Mucosa of gallbladder (tissue), 1 donor: ENCODE measurements around the gene BLNK. TPM values are rescaled to one million over a fixed set of nuclear protein-coding genes. Genes with fewer than 3 reads are reported as not detected.

Source experiments
- DNase-seq: peaks from one replicate; pipeline ENCODE4 v3.0.0-alpha.2; 2020; ENCODE audit warnings: low spot score
- total RNA-seq: library from RNA; stranded (reverse); gene quantifications from one replicate; pipeline ENCODE4 v1.2.1, GENCODE V29; 2021
- donor health status: DM: no; HTN: no; CAD: no.

The BLNK gene
- total RNA-seq, 1 donor from 2014 or later, result 43.9 TPM

- no peak for DNase-seq
Observed at GRCh38 chr10:96288151-96288621, 16.8 kb upstream of the BLNK start.

DNA sequence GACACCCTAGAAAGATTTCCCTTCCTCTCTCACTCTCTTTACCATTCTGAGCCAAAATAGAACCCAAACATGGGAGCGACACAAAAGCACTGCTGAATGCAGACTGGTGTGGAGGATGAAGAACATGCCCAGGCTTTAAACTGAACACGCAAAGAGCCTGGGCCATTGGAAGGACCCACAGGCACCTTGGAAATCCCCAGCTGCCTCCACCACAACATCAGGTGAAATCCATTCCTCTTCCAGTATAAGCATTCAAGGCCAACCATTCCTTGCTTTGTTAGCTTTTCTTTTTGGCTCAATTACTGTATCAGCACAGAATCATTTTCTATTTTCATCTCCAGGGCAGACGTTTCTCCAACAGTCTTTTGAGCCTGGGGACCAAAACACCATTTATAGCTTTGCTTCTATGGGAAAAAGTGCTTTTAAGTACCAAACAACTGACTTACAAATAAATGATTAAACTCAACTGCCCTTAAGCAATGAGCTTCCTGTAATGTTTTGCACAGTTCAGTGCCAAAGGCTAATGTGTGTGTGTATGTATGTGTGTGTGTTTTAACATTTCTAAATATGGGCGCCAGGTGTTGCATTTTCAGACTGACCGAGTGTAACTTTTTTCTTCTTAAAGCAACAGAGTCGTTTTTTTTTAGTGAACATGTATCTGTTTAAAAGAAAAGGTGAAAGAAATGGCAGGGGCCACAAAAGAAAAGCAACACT is 16.2 kb upstream of the BLNK start:
- peak; percentile 58 for DNase-seq

GRCh38 chr10:96285331-96285752 is 14.0 kb upstream of the BLNK start:
- DNase-seq, result no peak

DNA sequence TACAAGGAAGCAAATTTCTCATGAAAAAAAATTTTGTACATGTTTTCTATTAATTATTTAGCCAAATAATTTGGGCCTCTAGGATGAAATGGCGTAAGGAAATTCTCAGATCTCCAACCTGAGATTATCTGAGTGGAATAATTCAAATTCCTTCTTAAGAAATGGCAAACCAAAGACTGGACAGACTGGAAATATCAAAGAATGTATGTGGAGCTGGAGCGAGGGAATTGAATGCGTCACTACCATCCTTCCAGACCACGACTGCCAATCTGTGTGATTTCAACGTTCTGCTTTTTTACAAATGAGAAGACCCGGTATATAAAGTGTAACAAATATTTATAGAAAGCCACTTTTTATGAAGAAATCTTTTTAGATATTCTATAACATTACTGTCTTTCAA is 12.4 kb upstream of the BLNK start:
- no peak for DNase-seq

- DNase-seq, result no peak
Observed at GRCh38 chr10:96283351-96283750, 12.0 kb upstream of the BLNK start.

DNA sequence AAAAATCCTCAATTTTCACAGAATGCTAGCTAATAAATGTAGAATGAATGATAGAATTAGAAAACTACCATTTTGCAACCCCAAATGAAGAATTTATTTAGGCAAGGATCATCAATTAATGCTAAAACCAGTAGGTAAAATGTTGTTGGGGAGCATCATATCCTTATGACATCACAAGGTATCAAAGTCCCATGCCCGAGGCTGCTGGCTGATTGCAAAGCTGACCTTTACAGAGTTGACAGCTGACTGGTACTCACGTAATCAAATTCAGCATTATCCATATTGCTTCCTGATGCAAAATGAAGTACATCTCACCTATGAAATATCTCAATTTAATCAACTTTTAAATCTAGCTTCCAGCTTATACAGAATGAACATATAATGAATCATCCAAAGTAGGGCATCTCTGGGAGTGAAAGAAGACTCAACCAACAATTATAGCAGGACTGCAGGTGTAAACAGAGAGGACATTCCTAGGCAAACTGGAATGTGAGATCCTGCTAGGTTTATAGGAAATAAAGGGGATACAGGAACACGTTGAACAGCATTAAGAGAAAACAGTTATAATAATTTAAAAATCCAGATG is 10.2 kb upstream of the BLNK start:
- no peak for DNase-seq

- no peak for DNase-seq
Observed at GRCh38 chr10:96280859-96281258, 9.5 kb upstream of the BLNK start.

GRCh38 chr10:96279191-96279641 is 7.8 kb upstream of the BLNK start:
- DNase-seq, result no peak

DNA sequence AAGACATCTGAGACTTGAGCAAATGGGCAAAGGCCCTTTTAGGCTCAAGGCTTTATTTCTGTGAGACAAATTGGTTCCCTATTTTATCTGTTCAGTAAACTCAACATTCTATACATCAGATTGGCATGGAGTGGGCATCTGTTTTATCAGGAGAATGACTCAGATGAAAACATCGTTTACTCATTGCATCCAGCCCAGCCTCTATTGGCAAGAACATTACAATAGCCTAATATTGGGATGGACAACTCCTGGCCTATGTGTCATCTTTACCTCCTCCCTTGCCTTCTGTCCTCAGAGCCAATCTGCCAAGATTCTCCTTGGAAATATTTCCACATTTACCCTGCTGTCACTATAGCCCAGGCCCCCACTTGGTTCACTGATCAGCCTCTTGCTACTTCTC is 5.5 kb upstream of the BLNK start:
- DNase-seq, result no peak

- no peak for DNase-seq
Observed at GRCh38 chr10:96276426-96276825, 5.1 kb upstream of the BLNK start.

GRCh38 chr10:96275685-96276418 is 4.5 kb upstream of the BLNK start:
- peak; percentile 55 for DNase-seq

DNA sequence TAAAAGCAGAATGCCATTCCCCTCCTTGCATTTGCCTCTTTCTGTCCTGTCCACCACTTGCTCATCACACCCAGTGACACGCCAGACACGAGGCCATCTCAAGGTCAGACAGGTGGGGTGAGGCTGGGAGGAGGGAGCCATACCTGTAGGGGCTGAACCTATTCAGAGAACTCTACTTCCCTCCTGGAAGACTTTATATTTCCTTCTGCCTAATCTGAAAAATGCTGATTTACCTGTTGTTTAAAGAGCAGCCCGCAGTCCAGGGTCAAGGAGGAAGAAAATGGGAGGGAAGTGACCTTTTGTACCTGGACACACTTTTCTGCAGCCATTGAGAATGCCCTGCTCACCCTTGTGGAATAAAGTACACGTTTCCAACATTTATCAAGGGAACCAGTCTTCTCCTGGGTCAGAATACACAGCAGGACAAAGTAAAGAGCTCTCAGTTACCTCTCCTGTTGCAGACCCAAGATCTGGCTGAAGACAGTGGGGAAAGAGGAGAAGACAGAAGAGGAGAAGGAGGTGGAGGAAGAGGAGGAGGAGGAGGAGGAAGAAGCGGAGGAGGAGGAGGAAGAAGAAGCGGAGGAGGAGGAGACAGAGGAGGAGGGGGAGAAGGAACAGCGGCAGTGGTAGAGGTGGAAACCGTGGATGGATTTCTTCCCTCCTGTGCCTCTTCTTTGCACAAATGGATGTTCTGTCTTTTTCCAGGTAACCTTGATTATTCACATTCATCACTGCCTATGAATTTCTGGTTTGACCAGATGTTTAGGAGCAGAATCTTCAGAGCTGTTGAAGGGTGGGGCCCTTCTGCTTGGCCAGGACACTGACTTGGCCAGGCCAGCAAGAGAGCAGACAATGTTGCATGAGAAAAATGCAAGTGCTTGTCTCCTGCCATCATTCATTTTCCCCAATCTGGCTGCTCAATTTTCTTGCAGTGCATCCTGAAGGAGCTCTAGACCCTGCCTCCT is 1.2 kb upstream of the BLNK start:
- DNase-seq, result no peak

DNA sequence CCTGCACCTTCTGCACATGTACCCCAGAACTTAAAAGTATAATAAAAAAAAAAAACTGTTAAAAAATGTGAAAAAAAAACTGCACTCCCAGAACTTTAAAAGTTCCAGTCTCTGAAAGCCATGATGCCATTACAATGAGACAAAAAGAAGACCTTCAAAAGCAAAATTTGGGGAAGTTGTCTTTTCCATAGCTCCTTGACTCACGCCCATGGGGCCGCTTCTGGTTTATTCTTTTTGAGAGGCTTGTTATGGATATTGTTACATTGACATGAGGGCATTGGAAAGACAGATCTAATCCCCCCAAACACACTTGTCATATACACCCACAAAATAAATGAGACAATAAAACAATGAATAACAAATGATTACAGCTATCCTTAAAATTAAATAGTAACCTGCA is 798 bp downstream of the BLNK start:
- no peak for DNase-seq

DNA sequence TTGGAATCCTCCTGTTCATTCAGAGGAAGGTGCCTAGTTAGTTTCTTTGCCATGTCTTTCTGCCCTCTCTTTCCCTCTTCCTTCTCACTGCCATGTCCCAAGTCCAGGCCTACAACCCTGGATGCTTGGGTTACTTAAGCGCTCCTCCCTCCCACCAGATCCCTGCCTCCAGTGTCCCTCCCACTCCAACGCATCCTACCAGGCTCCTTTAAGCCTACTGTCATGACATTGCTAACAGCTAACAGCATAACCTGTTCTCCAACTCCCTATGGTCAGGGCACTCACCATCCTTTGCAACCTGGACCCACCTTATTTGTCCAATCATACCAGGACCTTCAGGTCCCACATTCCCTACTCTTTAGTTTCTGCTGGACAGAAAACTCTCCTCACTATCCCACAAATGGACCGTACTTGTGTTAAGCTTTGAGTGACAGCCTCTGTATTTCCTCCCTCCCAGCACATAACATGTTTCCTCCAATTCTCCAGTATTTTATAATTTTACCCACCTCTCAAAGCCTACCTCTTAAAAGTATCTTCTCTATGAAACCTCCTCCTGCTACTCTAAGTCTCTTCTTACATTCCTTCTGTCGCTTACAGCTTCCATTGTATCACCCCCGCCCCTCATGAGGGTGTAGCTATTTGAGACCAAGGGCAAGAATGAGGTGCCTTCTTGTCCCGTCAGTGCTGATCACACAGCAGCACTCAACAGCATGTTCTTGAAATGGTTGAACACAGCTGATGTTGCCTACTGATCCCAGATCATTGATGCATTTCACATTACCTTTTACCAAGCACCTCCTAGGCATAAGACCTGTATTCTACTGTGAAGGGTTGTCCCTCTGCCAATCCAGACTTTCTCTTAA is 1.7 kb downstream of the BLNK start:
- no peak for DNase-seq

- DNase-seq, result no peak
Observed at GRCh38 chr10:96268341-96268909, 2.9 kb downstream of the BLNK start.

GRCh38 chr10:96267234-96267705 is 4.1 kb downstream of the BLNK start:
- no peak for DNase-seq

GRCh38 chr10:96266118-96266770 is 5.1 kb downstream of the BLNK start:
- peak; percentile 80 for DNase-seq

- no peak for DNase-seq
Observed at GRCh38 chr10:96264938-96265337, 6.4 kb downstream of the BLNK start.

DNA sequence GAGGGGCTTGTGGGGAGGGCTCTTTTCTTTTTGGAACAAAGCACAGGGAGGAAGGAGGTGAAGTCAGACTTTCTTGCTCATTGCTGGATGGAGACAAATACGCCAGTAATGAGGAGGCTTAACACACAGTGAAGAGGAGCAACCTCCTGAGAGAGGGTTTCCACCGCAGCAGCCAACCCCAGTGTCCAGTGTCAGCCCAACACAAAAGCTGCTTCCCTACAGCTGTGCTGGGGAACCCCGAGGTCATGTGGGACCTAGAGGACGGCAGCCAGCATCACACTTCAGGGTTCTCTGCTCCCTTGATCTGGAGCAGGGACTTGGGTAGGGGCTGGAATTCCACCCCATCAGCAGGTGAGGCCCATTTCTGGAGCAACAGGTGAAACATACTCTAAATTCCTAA is 7.7 kb downstream of the BLNK start:
- DNase-seq, result no peak

DNA sequence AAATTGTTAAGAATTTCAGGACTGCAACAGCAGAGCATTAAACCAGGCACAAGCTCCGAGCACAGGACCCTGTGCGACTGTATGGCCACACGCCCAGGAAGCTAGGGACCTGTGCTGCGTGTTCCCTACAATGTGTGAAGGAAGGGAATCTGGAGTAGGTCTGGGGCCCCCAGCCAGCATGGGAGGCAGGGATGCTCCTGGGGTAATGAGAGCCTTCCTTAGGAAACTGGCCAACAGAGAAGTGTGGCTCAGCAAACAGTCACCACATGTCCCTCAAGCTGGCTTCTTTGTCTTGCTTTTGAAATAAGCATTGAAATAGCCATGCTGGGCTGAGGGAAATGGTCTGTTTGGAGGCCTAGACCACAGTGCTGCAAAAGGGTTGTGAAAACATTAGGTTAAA is 8.2 kb downstream of the BLNK start:
- no peak for DNase-seq
